ENCODE data around the gene CLPTM1L. TPM values are rescaled to one million over a fixed set of nuclear protein-coding genes. Genes with fewer than 3 reads are reported as not detected.

Gene CLPTM1L
- total and polyA plus RNA-seq, 4 donors: 98.3 to 123 (median 104) TPM

- Histone ChIP-seq H3K27ac (ENCODE audit: low read depth, low read length) (no peak overlapping the region), H3K9me3 (ENCODE audit: control insufficient read depth, insufficient read depth, low read length) (no peaks in the 10 kb centered on the region), H3K36me3 (ENCODE audit: control insufficient read depth, insufficient read depth, low read length) (peaks cover 5% of the 10 kb centered on the region), H3K4me1 (ENCODE audit: control insufficient read depth, insufficient read depth, low read length) (peaks cover 3% of the 10 kb centered on the region), H3K4me3 (ENCODE audit: low read depth, low read length) (no peak overlapping the region), H3K27me3 (ENCODE audit: control insufficient read depth, insufficient read depth, low read length) (no peaks in the 10 kb centered on the region)
- 82% methylated on average over 12 of the region's 15 CpGs for WGBS (ENCODE audit: insufficient coverage)
- no peak for DNase-seq (ENCODE audit: low read depth in 4 of 6, low spot score in 6 of 6)
Observed at GRCh38 chr5:1311439-1312055, 33.4 kb downstream of the CLPTM1L start.

DNA sequence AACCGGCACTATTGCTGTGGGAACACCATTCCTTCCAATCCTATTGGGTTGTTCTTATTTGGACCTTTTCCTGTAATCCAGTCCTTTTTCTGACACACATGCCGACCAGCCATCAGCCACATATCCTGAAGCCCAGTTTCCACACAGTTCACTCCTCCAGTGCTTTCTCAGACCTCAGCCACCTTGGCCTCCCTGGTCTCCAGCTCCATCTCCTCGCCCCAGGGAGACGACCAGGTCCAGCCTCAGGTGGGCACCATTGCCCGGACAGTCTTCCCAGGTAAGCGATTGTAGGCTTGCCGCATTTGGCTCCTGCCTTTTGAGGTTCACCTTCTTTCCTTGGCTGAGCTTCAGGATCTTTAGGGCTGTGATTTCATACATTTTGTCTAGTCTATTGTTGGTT, 34.8 kb downstream of the CLPTM1L start:
- no peaks in the 10 kb centered on the region for H3K9me3 ChIP-seq (ENCODE audit: control insufficient read depth, insufficient read depth, low read length)
- no peak overlapping the region for H3K27ac ChIP-seq (ENCODE audit: low read depth, low read length)
- H3K36me3 ChIP-seq (ENCODE audit: control insufficient read depth, insufficient read depth, low read length): no peaks in the 10 kb centered on the region
- DNase-seq (ENCODE audit: low read depth in 4 of 6, low spot score in 6 of 6): no peak
- WGBS (ENCODE audit: insufficient coverage): 97% methylated on average over 7 of the region's 7 CpGs
- no peaks in the 10 kb centered on the region for H3K27me3 ChIP-seq (ENCODE audit: control insufficient read depth, insufficient read depth, low read length)
- H3K4me1 ChIP-seq (ENCODE audit: control insufficient read depth, insufficient read depth, low read length): no peaks in the 10 kb centered on the region
- H3K4me3 ChIP-seq (ENCODE audit: low read depth, low read length): no peak overlapping the region

GRCh38 chr5:1304033-1304432, 40.9 kb downstream of the CLPTM1L start:
- DNase-seq (ENCODE audit: low read depth in 4 of 6, low spot score in 6 of 6): no peak
- Histone ChIP-seq H3K9me3 (ENCODE audit: control insufficient read depth, insufficient read depth, low read length) (no peaks in the 10 kb centered on the region), H3K4me3 (ENCODE audit: low read depth, low read length) (no peak overlapping the region), H3K36me3 (ENCODE audit: control insufficient read depth, insufficient read depth, low read length) (no peaks in the 10 kb centered on the region), H3K4me1 (ENCODE audit: control insufficient read depth, insufficient read depth, low read length) (no peaks in the 10 kb centered on the region), H3K27me3 (ENCODE audit: control insufficient read depth, insufficient read depth, low read length) (no peaks in the 10 kb centered on the region), H3K27ac (ENCODE audit: low read depth, low read length) (no peak overlapping the region)
- WGBS (ENCODE audit: insufficient coverage): 63% methylated on average over 1 of the region's 2 CpGs

GRCh38 chr5:1302258-1302657, 42.6 kb downstream of the CLPTM1L start:
- DNase-seq (ENCODE audit: low read depth in 4 of 6, low spot score in 6 of 6): no peak
- 83% methylated on average over 1 of the region's 2 CpGs for WGBS (ENCODE audit: insufficient coverage)

GRCh38 chr5:1300581-1301083, 44.3 kb downstream of the CLPTM1L start:
- 83% methylated on average over 10 of the region's 20 CpGs for WGBS (ENCODE audit: insufficient coverage)
- H3K27me3 ChIP-seq (ENCODE audit: control insufficient read depth, insufficient read depth, low read length): peaks cover 10% of the 10 kb centered on the region
- H3K36me3 ChIP-seq (ENCODE audit: control insufficient read depth, insufficient read depth, low read length): no peaks in the 10 kb centered on the region
- H3K4me1 ChIP-seq (ENCODE audit: control insufficient read depth, insufficient read depth, low read length): no peaks in the 10 kb centered on the region
- H3K9me3 ChIP-seq (ENCODE audit: control insufficient read depth, insufficient read depth, low read length): no peaks in the 10 kb centered on the region
- DNase-seq (ENCODE audit: low read depth in 4 of 6, low spot score in 6 of 6): no peak
- no peak overlapping the region for H3K27ac ChIP-seq (ENCODE audit: low read depth, low read length)
- no peak overlapping the region for H3K4me3 ChIP-seq (ENCODE audit: low read depth, low read length)

More at GRCh38 chr5:1302258-1302657, 42.6 kb downstream of the CLPTM1L start:
- H3K27ac ChIP-seq (ENCODE audit: low read depth, low read length): no peak overlapping the region
- H3K9me3 ChIP-seq (ENCODE audit: control insufficient read depth, insufficient read depth, low read length): no peaks in the 10 kb centered on the region
- H3K36me3 ChIP-seq (ENCODE audit: control insufficient read depth, insufficient read depth, low read length): no peaks in the 10 kb centered on the region
- H3K4me3 ChIP-seq (ENCODE audit: low read depth, low read length): no peak overlapping the region
- no peaks in the 10 kb centered on the region for H3K4me1 ChIP-seq (ENCODE audit: control insufficient read depth, insufficient read depth, low read length)
- H3K27me3 ChIP-seq (ENCODE audit: control insufficient read depth, insufficient read depth, low read length): peaks cover 5% of the 10 kb centered on the region

DNA sequence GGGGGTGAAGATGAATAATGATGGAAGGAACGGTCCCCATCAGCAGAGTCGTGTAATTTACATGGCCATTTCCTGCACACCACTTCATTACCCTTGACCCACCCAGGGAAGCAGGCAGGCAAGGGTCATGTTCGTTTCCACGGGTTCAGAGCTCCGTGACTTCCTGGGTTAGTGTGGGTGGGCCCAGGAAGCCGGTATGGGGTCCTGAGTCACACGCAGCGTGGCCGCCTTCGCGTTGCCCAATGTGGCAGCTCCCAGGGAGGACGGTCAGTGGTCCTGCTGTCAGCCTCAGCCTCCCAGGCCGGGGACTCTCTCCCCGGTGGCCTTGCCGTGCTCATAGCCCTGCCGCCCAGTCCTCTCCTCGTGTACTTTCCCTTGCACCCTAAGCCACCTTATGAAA, 44.9 kb downstream of the CLPTM1L start:
- DNase-seq (ENCODE audit: low read depth in 4 of 6, low spot score in 6 of 6): no peak
- no peak overlapping the region for H3K27ac ChIP-seq (ENCODE audit: low read depth, low read length)
- H3K27me3 ChIP-seq (ENCODE audit: control insufficient read depth, insufficient read depth, low read length): peaks cover 15% of the 10 kb centered on the region
- H3K4me1 ChIP-seq (ENCODE audit: control insufficient read depth, insufficient read depth, low read length): no peaks in the 10 kb centered on the region
- H3K4me3 ChIP-seq (ENCODE audit: low read depth, low read length): no peak overlapping the region
- H3K36me3 ChIP-seq (ENCODE audit: control insufficient read depth, insufficient read depth, low read length): no peaks in the 10 kb centered on the region
- no peaks in the 10 kb centered on the region for H3K9me3 ChIP-seq (ENCODE audit: control insufficient read depth, insufficient read depth, low read length)
- 83% methylated on average over 15 of the region's 17 CpGs for WGBS (ENCODE audit: insufficient coverage)

GRCh38 chr5:1299511-1299850, 45.4 kb downstream of the CLPTM1L start:
- Histone ChIP-seq H3K36me3 (ENCODE audit: control insufficient read depth, insufficient read depth, low read length) (no peaks in the 10 kb centered on the region), H3K4me3 (ENCODE audit: low read depth, low read length) (no peak overlapping the region), H3K27ac (ENCODE audit: low read depth, low read length) (no peak overlapping the region), H3K27me3 (ENCODE audit: control insufficient read depth, insufficient read depth, low read length) (peaks cover 16% of the 10 kb centered on the region), H3K9me3 (ENCODE audit: control insufficient read depth, insufficient read depth, low read length) (no peaks in the 10 kb centered on the region), H3K4me1 (ENCODE audit: control insufficient read depth, insufficient read depth, low read length) (peaks cover under 1% of the 10 kb centered on the region)
- 83% methylated on average over 8 of the region's 9 CpGs for WGBS (ENCODE audit: insufficient coverage)
- DNase-seq (ENCODE audit: low read depth in 4 of 6, low spot score in 6 of 6): no peak

DNA sequence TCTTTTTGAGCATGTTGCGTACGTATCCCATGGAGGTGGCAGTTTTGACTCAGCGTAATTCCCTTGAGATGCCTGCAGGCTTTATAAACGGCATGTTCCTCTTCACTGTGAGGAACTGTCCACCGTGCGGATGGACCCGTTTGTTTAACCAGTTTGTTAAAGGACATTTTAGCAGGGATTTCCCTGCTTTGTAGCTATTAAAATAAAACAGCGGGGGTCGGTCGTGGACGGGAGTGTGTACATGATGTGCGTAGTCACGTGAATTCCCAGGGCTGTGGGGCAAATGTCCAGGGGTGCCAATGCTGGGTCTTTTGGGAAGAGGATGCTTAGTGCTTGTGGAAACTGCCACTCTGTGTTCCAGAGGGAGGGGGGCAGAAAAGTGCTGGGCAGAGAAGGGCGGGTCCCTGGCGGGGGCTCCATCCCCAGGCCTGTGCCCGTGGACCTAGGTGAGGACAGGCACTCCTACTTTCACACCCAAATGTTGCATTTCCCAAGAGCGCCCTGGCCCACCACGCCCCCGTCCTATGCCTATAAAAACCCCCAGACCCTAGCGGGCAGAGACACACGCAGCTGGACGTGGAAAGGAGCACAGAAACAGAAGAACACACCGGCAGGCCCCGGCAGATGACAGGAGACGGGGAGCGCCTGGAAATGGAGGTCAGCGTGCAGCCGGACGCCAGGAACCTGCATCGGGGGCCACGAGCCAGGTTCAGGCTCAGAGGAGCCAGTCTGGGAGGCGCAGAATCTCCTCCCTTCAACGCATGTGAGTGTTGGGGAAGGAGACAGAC, 46.0 kb downstream of the CLPTM1L start:
- DNase-seq (ENCODE audit: low read depth in 4 of 6, low spot score in 6 of 6): no peak
- peaks cover 16% of the 10 kb centered on the region for H3K27me3 ChIP-seq (ENCODE audit: control insufficient read depth, insufficient read depth, low read length)
- WGBS (ENCODE audit: insufficient coverage): 80% methylated on average over 30 of the region's 33 CpGs

DNA sequence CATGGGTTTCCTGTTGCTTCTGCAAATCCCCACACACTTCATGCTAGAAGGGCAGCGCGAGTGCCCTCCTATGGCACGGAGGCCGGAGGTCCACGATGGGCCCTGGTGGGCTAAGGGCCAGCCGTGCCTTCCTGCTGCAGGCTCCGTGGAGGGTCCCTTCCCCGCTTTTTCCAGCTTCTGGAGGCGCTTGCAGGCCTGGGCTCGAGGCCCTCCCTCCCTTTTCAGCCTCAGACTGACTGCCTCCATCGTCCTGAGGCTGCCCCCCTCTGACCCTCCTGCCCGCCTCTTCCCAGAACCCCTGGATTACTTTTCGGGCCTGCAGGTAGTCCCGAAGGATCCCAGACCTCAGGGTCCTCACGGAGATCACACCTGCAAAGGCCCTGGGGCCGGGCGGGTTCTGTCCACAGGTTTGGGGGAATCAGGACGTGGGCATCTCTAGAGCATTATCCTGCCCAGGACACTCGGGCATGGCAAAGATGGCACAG, 46.8 kb downstream of the CLPTM1L start:
- Histone ChIP-seq H3K4me3 (ENCODE audit: low read depth, low read length) (no peak overlapping the region), H3K27me3 (ENCODE audit: control insufficient read depth, insufficient read depth, low read length) (peaks cover 24% of the 10 kb centered on the region), H3K9me3 (ENCODE audit: control insufficient read depth, insufficient read depth, low read length) (no peaks in the 10 kb centered on the region), H3K36me3 (ENCODE audit: control insufficient read depth, insufficient read depth, low read length) (no peaks in the 10 kb centered on the region), H3K4me1 (ENCODE audit: control insufficient read depth, insufficient read depth, low read length) (peaks cover 3% of the 10 kb centered on the region), H3K27ac (ENCODE audit: low read depth, low read length) (no peak overlapping the region)
- DNase-seq (ENCODE audit: low read depth in 4 of 6, low spot score in 6 of 6): no peak
- WGBS (ENCODE audit: insufficient coverage): 89% methylated on average over 19 of the region's 19 CpGs

More for the DNA sequence above, 46.0 kb downstream of the CLPTM1L start:
- H3K4me3 ChIP-seq (ENCODE audit: low read depth, low read length): no peak overlapping the region
- no peak overlapping the region for H3K27ac ChIP-seq (ENCODE audit: low read depth, low read length)
- H3K9me3 ChIP-seq (ENCODE audit: control insufficient read depth, insufficient read depth, low read length): no peaks in the 10 kb centered on the region
- H3K4me1 ChIP-seq (ENCODE audit: control insufficient read depth, insufficient read depth, low read length): peaks cover 3% of the 10 kb centered on the region
- H3K36me3 ChIP-seq (ENCODE audit: control insufficient read depth, insufficient read depth, low read length): no peaks in the 10 kb centered on the region

DNA sequence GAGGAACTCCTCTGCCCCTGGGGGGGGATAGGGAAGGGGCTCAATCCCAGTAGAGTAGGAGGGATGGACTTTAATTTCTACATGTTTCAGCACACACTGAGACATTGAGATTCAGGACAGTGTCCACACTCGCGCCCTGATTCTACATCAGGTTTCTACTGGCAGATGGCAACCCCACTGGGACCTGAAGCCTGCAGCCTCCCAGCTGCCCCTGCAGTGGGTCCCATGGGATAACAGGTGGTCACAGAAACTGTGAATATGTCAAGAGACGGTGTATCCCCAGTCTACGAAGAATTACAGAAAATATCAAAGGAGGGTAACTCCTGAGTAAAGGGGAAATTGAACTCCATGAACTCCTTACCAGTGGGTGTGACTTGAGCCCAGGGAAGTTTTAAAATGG, 47.7 kb downstream of the CLPTM1L start:
- no peak for DNase-seq (ENCODE audit: low read depth in 4 of 6, low spot score in 6 of 6)
- H3K27me3 ChIP-seq (ENCODE audit: control insufficient read depth, insufficient read depth, low read length): peaks cover 29% of the 10 kb centered on the region

More for the DNA sequence above, 47.7 kb downstream of the CLPTM1L start:
- H3K9me3 ChIP-seq (ENCODE audit: control insufficient read depth, insufficient read depth, low read length): no peaks in the 10 kb centered on the region
- H3K4me1 ChIP-seq (ENCODE audit: control insufficient read depth, insufficient read depth, low read length): peaks cover 3% of the 10 kb centered on the region
- WGBS (ENCODE audit: insufficient coverage): 95% methylated on average over 2 of the region's 4 CpGs
- no peak overlapping the region for H3K27ac ChIP-seq (ENCODE audit: low read depth, low read length)
- H3K4me3 ChIP-seq (ENCODE audit: low read depth, low read length): no peak overlapping the region
- no peaks in the 10 kb centered on the region for H3K36me3 ChIP-seq (ENCODE audit: control insufficient read depth, insufficient read depth, low read length)

Measured in spinal cord (tissue), 10 donors.